NOMO-1 treated with DMSO at 0.1 percent for 48 hours (cell line): ENCODE results near the gene CDCA7L.

Experiments used
- DNase-seq: peaks from one replicate; lab custom pipeline; 2025; ENCODE audit not compliant: unreplicated experiment; lab: John Stamatoyannopoulos, UW

Gene CDCA7L

DNA sequence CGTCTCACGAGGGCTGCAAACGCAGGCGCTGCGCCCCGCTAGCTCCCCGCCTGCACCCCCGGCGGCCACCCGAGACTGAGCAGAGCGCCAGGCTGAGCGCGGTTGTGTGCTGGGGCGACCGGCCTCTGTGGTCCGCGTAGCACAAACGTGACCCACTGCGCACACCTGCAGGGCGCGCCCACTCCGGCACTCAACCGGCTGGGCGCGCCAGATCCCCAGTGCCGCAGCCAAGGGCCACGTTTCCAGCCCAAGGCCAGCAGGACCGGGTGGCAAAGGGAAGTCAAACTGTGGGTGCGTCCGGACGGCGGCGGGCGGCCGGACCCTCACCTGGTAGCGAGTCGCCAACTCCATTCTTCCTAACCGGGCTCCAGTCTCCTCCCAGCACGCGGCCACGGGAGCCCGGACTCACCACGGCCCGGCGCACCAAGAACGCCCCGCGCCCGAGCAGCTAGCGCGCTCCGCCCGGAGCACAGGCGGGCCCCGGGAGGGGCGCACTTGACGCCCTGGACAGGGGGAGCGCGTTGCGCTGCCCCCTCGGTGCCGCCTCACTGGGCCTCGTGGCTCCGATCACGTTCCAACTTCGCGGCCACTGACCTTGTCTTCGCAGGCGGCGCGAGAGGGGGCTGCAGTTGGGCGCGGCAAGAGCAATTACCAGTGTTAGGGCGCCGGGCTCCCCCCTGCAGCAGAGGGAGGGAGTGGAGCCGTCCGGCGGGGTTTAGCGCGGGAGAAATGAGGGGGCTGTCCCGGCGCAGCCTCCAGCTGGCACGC, at the start of gene CDCA7L:
Gene CDCA7L, minus strand, starts transcription at position 446 of the 768 bp plus-strand sequence. Its CDS starts 95 bp downstream, at position 351.
- DNase-seq = peak; percentile 57

DNA sequence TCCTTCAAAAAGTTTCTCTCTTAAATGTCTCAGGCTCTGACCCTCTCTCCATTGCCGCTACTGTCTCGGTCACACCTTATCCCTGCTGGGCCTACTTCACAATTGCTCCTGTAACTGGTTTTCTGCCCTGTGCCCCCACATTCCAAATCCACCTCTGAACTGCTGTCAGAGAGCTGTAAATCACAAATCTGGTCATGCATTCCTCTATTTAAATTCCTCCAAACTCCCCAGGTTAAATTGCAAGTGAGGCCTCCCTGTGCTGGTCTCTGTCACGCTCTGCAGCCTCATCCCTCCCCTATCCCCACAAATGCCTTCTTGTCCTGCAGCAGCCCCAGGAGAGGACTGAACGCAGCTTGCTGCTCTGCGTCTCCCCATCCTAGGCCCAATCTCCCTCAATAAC, 40.4 kb upstream of the CDCA7L start:
- DNase-seq = no peak

DNA sequence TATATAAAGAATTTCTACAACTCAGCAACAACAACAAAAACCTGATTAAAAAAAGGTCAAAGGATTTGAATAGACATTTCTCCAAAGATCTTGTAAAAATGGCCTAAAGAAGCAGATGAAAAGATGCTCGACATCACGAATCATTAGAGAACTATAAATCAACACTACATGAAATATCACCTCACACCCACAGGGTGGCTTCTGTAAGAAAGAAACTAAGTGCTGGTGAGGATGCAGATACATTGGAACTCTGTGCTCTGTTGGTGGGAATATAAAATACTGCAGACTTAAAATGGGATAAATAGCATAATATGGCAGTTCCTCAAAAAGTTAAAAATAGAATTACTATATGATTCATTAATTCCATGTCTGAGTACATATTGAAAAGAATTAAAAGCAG, 38.3 kb upstream of the CDCA7L start:
- DNase-seq = no peak

DNA sequence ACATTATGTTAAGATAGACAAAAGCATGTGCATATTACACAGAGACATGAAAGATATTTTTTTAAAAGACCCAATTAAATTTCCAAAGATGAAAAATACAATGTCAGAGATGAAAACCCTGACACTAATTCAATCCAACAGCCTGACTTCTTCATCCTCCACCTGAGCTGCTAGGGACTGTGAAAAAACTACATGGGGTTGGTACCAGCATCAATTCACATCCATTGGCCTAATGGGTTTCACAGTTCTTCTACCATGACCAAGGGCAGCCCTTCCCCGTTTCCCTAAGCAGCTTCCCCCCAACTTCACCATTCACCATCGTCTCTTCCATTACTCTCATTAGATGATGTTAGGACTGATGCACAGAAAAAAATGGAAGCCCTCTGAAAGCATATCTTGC, 37.4 kb upstream of the CDCA7L start:
- DNase-seq = no peak

DNA sequence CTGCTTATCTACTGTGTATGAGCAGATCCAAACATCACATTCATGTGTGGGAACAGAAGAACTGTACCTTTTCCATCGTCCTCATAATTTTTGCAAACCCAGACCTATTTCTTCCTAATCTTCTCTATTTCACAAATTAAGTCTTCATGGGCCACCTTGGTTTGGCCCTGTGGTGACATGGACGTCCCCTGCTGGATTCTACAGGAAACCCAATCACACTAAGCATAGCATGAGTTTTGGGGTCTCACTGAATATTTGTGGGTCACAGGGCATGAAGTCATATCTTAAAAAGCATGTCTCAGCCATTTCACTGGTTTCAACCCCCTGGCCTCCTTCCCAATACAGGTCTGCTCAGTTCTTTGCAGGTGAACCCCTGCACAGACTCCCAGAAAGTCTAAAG, 35.8 kb upstream of the CDCA7L start:
- DNase-seq = no peak

DNA sequence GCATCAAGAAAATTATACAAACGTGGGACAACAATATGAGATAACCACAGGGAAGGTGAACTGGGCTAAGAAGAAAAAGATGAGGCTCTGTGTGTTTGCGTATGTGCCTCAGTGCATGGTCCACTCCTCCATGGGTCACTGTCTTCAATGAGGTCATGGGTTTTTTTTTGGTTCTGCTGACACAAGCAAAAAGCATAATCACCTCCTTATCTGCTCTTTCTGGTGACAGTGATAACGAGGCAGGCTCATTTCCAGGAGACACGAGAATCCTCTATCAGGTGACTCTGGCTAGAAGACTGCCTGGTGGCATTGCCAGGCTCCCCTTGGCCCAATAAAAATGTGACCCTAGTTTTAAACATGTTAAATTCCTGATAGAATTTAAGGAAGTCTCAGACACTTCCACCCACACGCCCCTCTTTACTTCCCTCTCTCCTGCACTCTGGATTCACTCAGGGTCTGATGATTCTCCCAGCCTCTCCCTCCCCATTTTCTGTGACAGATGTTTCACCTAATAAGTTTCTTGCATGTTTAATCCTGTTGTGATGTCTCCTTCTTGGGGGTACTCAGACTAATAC, 35.3 kb upstream of the CDCA7L start:
- DNase-seq = no peak

- DNase-seq = no peak
Measured at GRCh38 chr7:21972397-21972784, 26.7 kb upstream of the CDCA7L start.

DNA sequence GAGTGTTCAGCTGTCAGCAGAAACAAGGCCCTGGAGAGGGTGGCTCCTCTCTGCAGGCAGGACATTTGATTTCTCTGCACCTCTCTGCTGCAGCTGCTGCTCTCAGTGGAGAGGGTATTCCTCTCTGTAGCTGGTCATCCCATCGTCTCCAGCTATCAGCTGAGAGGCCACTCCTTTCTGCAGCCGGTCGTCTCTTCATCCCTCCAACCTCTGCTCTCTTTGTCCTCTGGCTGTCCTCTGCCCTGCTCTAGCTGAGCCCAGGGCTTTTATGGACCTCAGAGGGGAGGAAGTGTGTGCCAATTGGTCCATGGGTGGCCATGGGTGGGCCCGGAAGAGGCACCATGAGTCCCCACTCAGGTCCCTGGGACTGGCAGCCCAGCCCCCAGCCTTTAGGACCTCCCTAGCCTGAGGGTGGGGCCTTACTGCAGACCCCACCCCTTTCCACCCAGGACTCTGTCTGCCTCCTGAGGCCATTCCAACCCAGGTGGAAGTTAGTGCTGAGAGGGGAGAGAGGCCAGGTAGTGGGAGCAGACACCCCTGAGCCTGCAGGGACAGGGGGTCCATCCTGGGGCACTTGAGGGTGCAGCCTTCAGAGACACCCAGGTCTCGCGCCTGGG, 26.2 kb upstream of the CDCA7L start:
- no peak for DNase-seq

DNA sequence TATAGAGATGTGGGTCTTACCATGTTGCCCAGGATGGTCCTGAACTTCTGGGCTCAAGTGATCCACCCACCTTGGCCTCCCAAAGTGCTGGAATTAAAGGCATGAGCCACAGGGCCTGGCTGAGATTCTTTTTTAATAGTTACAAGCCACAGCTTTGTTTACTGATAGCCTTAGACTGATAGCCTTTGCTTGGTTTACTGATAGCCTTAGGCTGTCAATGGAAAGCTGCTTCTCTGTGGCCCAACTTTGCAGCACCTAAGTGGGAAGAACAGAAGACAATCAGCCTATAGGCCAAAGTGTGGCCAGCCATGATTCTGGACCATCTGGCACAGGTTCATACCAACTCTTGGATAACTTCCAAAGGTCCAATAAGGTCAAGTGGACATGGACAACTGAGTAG, 24.1 kb upstream of the CDCA7L start:
- no peak for DNase-seq

GRCh38 chr7:21967598-21968003, 21.9 kb upstream of the CDCA7L start:
- DNase-seq = peak; percentile 55

GRCh38 chr7:21966271-21966670, 20.6 kb upstream of the CDCA7L start:
- peak; percentile 39 for DNase-seq

DNA sequence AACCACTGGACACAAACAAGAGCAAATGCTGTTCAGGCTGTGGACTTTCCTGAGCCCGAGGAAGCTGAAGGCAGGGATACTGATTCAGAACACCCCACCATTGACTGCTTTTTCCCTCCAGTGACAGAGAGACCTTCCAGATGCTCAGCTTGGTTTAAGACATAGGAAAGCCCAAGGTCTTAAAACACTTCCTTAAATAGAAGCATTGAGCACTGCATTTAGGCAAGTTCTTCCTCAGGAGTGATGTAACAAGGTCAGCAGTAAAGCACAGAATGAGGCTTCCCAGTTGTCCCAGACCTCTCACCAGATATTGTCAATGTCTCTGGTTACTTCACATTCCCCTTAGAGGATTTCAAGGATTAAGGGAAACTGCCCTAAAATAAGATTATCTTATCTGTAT, 19.6 kb upstream of the CDCA7L start:
- DNase-seq = peak; percentile 17

DNA sequence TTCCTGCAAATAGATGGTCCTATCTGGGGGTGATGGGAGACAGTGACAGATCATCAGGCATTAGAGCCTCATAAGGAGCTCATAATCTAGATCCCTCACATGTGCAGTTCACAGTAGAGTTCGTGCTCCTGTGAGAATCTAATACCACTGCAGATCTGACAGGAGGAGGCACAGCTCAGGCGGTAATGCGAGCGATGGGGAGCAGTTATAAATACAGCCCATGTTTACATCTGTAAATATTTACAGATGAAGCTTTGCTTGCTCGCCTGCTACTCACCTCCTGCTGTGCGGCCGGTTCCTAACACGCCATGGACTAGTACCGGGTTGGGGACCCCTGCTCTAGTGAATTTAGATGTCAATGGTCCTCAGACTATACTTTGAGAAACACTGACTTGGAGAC, 17.0 kb upstream of the CDCA7L start:
- no peak for DNase-seq

GRCh38 chr7:21960922-21961321, 15.2 kb upstream of the CDCA7L start:
- DNase-seq = no peak

DNA sequence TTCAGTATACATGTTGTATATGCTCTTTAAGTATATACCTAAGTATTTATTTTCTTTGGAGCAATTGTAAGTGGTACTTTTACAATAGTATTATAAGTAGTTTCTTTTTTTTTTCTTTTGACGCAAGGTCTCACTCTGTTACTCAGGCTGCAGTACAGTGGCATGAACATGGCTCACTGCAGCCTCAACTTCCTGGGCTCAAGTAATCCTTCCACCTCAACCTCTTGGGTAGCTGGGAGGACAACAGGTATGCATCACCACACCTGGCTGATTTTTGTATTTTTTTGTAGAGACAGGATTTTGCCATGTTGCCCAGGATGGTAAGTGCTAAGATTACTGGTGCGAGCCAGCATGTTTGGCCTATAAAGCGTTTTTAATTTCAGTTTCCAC, 13.7 kb upstream of the CDCA7L start:
- DNase-seq = no peak

DNA sequence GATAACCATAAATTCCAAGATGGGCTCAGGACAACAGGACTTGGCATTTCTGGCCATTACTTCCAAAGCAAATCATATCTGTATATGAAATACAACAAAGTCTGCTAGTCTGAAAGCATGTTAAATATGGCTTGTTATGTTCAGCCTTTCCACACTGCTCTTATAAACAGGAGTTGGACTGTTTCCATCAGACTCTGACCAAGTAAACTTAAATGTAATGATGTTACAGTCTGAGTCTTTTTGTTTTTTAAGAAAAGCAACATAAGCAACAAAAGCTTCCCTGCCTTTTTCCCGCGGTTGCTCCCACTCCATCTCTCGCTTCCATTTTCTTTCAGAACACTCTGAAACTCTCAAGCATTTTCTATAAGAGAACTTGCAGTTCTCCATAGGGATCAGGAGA, 8.1 kb upstream of the CDCA7L start:
- no peak for DNase-seq

- no peak for DNase-seq
Measured at GRCh38 chr7:21948887-21949540, 3.3 kb upstream of the CDCA7L start.

GRCh38 chr7:21948364-21948763, 2.7 kb upstream of the CDCA7L start:
- DNase-seq = no peak

DNA sequence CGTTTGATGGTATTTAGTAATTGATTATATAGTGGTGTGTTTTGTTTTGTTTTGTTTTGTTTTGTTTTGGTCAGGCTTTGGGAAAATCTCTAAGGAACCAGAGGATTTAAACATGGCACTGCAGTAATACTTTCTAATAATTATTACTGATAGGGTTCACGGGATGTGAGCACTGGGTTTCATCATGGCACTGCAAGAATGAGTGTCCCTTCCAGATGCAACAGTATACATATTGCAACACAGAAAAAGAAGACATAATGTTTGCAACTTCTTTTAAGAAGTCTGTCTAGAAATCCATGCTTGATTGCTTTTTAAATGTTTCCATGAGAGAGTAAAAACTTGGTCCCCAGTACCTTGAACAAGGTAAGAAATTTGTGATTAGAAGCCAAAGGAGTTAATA, 2.2 kb upstream of the CDCA7L start:
- DNase-seq = no peak

DNA sequence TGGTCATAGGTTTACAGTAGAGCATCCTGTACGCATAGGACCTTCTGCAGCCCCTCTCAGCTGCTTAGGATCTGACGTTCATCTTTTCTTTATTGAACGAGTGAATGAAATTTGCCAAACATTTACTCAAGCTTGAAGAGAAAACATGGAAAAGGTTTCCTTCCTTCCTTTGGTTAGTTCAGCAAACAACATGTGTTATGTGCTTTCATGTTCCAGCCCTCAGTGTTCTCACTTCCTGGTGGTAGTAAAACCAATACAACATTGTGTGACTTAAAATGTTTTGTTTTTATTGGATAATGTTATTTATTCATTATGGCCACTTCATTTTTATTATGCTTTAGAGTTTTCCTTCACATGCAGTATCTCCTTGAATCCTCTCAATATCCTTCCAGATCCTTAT, 1.4 kb upstream of the CDCA7L start:
- no peak for DNase-seq

DNA sequence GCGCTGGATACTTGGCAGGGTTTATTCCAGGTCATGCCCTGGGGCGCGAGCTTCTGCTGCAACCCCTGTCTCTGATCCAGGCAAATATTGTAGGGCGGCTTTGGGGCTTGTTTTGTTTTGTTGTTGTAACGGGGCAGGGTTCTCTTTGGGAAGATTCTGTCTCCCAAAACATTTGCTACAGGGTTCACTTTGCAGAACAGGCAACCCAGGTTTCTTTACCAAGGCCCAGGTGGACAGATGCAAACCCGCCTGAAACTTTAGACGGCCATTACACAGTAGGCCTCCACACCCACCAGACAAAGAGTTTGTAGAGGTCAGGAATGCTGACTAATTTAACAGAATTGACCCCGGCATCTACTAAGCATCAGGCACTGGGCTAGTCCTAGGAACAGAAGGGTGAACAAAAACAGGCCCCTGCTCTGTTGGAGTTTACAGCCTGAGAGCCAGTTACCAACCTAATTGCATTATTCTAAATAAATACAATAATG, 567 bp upstream of the CDCA7L start:
- no peak for DNase-seq
